RWPE1 (cell line): ENCODE data around the gene ARAP1.

Experiments
- CTCF ChIA-PET: fragments of 350-600 bp; sonication (Branson Sonifier 250); formaldehyde crosslinking; extraction: SDS; loops from one replicate; lab custom pipeline; 2021; lab: Yijun Ruan, JAX
- POLR2A ChIA-PET: fragments of 400-600 bp; formaldehyde crosslinking; extraction: SDS; loops from one replicate; lab custom pipeline; 2020; ENCODE audit warnings: antibody characterized with exemption; ENCODE audit not compliant: low non-redundant PET; lab: Yijun Ruan, JAX
- DNase-seq: peaks from one replicate; pipeline ENCODE4 v3.0.0; 2012; ENCODE audit warnings: low spot score
- H3K27ac ChIP-seq: fragments of 450-650 bp; 2 replicates; pipeline ENCODE4 v1.5.1; 2017
- TF ChIP-seq, protein P1 (sequence below): fragments of 450-650 bp; conservative IDR thresholded peaks from 2 replicates; pipeline ENCODE4 v1.5.1; 2017; ENCODE audit warnings: low read depth, mild to moderate bottlenecking

ARAP1 gene

DNA sequence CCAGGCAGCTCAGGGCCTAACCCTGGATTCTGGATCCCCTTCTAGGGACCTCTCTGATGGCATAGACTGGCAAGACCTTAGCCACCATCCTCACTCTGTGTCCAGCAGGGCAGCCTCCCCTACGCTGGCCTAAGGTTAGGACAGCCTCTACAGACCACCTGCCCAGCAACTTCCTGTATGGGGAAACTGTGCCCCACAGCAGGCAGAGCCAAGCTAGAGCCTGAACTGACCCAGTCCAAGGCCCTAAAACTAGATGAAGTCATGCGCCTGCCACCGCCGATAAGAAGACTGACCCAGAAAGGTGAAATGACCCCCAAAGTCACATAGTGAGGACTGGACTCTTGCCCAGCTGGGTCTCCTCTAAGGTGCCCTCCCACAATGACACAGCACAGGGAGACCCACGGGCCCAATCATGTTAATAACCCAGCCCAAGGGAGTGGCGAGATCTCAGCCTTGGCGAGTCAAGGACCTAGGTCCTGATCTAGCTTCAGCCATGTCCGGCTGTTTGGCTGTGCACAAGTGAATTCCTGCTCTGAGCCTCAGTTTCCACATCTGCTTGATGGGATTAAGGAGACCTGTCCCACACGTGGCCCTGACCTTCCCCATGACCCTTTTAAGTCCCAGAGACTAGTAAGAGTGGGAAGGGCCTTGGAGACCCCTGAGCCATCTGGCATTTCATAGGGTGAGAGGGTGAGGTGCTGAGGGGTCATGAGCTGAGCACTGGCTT is 24.1 kb upstream of the ARAP1 start:
- no peak for DNase-seq
- TF ChIP-seq, protein P1, sequence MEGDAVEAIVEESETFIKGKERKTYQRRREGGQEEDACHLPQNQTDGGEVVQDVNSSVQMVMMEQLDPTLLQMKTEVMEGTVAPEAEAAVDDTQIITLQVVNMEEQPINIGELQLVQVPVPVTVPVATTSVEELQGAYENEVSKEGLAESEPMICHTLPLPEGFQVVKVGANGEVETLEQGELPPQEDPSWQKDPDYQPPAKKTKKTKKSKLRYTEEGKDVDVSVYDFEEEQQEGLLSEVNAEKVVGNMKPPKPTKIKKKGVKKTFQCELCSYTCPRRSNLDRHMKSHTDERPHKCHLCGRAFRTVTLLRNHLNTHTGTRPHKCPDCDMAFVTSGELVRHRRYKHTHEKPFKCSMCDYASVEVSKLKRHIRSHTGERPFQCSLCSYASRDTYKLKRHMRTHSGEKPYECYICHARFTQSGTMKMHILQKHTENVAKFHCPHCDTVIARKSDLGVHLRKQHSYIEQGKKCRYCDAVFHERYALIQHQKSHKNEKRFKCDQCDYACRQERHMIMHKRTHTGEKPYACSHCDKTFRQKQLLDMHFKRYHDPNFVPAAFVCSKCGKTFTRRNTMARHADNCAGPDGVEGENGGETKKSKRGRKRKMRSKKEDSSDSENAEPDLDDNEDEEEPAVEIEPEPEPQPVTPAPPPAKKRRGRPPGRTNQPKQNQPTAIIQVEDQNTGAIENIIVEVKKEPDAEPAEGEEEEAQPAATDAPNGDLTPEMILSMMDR = no peak
- H3K27ac ChIP-seq = no peak overlapping the region
- CTCF ChIA-PET = interaction anchor here (0.5 to 1.0 kb wide), 3 partner anchors 17 to 227 kb away, joined by 3 to 4 read pairs (median 4); partner anchors contain the start of gene STARD10
- POLR2A ChIA-PET = no interaction called here

DNA sequence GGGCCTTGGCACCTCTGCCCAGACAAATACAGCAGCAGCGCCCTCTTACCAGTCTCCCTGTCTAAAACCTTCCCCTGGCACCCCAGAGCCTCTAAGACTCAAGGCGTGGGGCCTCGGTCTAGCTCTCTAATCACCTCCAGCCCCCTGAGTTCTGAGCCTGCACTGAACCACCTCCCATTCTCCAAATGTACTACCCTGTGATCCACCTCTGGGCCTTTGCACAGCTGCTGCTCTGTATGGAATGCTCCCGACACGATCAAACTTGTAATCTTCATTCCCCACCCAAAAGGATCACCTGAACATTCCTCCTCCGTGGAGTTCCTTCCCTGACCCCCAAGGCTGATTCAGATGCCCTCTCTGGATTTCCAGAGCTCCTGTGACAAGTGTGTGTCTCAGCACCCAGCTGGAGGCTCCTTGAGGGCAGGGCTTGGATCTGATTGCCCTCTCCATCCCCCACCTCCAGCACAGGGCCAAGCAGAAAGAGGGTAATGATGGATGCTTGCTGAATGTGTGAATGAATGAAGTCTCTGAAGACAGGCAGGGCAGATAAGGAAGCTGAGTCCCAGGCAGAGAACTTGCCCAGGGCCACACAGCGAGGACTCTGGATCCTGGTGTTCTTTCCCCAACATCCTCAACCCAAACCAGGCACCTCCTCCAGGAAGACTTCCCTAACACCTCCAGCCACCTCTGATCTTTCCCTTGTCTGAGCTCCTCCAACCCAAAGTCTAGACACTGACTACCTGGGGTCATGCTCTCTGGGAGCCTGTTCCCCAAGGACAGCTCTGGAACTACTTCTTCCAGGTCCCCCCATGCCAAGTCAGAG is 23.3 kb upstream of the ARAP1 start:
- H3K27ac ChIP-seq = no peak overlapping the region
- ChIA-PET CTCF (interaction anchor here (0.7 to 1.0 kb wide), 3 partner anchors 17 to 574 kb away, joined by 3 to 4 read pairs (median 3); partner anchors contain the start of gene STARD10), POLR2A (no interaction called here)
- TF ChIP-seq, protein P1 = no peak
- DNase-seq = no peak

DNA sequence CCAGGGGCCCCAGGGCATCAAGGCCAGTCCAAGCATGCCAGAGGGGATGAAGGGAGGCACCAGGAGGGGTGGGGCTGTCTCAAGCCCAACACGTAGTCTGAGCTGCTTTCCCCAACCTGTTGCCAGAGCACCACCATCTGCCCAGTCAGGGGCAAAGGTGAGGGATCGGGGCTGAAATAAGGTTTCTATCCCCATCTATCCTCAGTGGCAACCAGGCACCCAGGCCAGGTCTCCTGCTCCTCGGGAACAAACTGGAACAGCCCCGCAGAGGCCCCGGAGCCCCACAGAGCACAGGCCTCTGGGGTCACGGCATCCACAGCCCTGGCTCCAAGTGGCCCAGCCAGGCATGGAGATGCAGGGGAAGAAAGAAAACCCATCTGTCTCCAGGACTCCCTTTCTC is 22.3 kb upstream of the ARAP1 start:
- DNase-seq = no peak
- H3K27ac ChIP-seq = peak overlapping the region; percentile 15; the same call in 1 of the 2 replicates
- POLR2A ChIA-PET = no interaction called here
- CTCF ChIA-PET = interaction anchor here (1.1 kb wide), 1 partner anchor 49 kb away, joined by 6 read pairs; no protein-coding TSS in a partner anchor
- TF ChIP-seq, protein P1 = no peak

GRCh38 chr11:72773696-72774095 is 21.5 kb upstream of the ARAP1 start:
- DNase-seq = no peak
- H3K27ac ChIP-seq = peak overlapping the region; percentile 55
- TF ChIP-seq, protein P1 = no peak
- ChIA-PET POLR2A (no interaction called here), CTCF (interaction anchor here (0.7 to 1.1 kb wide), 3 partner anchors 16 to 49 kb away, joined by 3 to 6 read pairs (median 4); no protein-coding TSS in a partner anchor)

DNA sequence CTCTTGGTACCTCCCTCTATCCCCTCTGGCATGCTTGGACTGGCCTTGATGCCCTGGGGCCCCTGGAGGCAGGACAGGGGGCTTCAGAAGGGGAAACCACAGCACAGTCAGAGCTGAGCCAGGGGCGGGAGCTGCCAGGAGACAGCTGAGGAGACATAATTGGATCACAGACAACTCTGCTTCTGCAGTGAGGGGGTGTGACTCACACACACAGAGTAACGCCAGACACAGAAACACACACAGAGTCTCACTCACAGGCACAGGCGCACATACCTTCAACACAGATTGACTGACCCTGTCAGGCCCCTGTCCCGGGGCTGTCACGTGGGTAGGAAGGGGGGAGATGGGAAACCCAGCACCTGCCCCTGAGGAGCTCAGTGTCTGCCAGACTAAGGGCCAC is 21.1 kb upstream of the ARAP1 start:
- TF ChIP-seq, protein P1 = no peak
- DNase-seq = peak; percentile 79
- POLR2A ChIA-PET = no interaction called here
- CTCF ChIA-PET = interaction anchor here (0.6 to 1.0 kb wide), 3 partner anchors 15 to 151 kb away, joined by 3 to 5 read pairs (median 4); no protein-coding TSS in a partner anchor
- H3K27ac ChIP-seq = peak overlapping the region; percentile 55

DNA sequence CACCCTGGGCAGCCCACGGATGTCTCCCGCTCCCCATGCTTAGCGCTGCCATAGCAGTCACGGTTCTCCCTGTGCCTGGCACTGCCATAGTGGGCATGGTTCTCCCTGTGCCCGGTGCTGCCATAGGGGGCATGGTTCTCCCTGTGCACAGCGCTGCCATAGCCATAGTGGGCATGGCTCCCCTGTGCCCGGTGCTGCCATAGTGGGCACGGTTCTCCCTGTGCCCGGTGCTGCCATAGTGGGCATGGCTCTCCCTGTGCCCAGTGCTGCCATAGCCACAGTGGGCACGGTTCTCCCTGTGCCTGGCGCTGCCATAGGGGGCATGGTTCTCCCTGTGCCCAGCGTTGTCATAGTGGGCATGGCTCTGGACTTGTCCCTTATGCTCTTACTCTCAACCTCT is 19.9 kb upstream of the ARAP1 start:
- no peak for DNase-seq
- TF ChIP-seq, protein P1 = no peak
- ChIA-PET CTCF (interaction anchor here (0.5 to 1.6 kb wide), 3 partner anchors 22 to 68 kb away, joined by 3 to 5 read pairs (median 4); no protein-coding TSS in a partner anchor), POLR2A (no interaction called here)
- H3K27ac ChIP-seq = no peak overlapping the region
